Hematopoietic multipotent progenitor cell treated with erythropoietin and hydrocortisone succinate and interleukin-3 and kit ligand, for 6 days (in vitro differentiated cells): Measurements from ENCODE around the gene TRUB1.
"Not testable (repeated sequence)": the region's sequence is repeated elsewhere in the genome, so short reads cannot be mapped to it uniquely, and the experiment has no call there.

ENCODE experiments used
- DNase-seq: peaks from one replicate; pipeline ENCODE4 v3.0.0-alpha.2; 2015

The TRUB1 gene

DNA sequence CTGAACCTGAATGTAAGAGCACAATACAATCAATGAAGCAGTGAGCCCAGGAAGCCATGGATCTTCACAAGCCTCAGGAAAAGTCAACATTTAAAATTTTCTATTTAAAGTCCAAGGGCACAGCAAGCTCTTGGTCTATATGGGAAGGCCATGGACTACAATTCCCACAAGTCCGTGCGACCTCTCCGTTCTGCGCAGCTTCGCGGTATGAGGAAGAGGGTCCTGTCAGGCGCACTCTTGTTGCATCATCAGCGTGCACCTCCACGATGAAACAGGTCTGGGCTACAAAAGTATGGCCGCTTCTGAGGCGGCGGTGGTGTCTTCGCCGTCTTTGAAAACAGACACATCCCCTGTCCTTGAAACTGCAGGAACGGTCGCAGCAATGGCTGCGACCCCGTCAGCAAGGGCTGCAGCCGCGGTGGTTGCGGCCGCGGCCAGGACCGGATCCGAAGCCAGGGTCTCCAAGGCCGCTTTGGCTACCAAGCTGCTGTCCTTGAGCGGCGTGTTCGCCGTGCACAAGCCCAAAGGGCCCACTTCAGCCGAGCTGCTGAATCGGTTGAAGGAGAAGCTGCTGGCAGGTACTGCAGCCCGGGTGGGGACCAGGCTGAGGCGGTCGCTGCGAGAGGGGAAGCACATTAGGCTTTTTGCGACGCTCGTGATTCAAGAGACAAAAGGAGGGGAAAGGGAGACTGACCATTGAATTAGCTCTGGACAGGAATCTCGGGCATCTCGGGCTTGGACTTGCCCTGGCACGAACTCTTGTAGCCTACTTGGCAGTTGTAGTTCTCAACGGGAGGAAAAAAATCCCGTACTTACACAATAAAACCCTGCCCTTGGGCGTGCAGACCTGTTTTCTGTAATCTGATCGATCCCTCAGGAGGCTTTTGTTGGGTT lies at the start of gene TRUB1:
Gene TRUB1 (plus strand): TSS at position 234 of the 894 bp plus-strand sequence. CDS start 59 bp downstream, at position 293.
- DNase-seq, result peak; percentile 97

DNA sequence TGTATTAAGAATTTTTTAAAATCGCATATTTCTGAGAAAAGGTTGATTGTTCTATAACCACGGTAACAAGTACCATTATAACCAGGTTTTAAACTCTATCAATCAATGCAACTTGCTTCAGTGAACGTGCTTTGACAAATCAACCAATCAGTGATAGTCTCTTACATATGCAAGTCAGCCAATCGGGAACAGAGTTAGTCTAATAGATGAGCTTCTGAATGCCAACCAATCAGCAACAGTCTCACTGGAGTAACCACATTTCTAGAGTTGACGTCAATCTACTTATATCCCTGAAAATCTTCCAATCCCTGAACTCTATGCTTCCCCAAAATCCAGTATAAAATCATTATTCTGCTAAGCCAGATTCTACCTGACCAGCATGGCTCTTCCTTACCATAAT lies 44.7 kb upstream of the TRUB1 start:
- no peak for DNase-seq

DNA sequence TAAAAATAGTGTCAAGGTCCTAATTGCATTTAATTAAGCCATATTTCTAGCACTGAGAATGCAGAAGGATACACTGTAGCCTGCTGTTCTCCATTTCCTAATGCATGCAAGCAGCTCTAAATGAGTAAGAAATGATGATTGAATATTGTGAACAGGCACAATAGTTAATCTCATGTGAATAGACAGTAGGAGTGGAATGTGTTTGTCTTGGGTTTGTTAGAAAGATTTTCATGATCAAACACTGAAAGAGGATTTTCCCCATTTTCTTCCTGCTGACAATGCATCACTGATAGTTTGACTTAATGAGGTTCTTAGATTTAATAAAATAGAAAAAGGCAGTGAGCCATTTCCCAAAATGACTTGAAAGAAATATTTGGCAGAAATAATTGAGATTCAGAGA lies 43.1 kb upstream of the TRUB1 start:
- no peak for DNase-seq

DNA sequence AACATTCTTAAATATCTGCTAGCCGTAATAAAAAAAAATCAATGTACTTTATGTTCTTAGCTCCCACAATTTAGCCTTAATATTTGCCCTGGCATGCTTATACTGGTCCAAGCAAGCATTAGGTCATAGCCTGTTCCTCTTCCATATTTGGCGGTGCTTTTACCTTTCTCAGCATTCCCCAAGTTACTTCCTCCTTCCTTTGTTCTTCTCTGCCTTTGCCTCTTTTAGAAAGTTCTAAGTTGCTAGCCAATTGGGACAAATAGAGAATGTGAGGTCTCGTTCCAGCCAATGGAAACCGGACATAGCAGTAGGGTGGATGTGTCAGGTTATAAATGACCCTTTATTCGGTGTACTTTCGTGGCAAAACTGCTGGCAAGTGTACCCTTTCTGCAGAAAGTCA lies 41.0 kb upstream of the TRUB1 start:
- DNase-seq, result not testable (repeated sequence)

DNA sequence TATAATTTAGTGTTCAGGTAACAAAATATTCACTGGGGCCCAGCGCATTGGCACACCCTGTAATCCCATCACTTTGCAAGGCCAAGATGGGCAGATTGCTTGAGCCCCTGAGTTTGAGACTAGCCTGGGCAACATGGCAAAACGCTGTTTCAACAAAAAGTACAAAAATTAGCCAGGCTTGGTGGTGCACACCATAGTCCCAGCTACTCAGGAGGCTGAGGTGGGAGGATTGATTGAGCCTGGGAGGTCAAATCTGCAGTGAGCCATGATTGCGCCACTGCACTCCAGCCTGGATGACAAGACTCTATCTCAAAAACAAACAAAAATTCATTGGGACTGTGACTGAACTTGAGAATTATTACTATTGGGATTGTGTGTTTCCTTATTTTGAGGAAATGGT lies 40.4 kb upstream of the TRUB1 start:
- DNase-seq, result no peak

DNA sequence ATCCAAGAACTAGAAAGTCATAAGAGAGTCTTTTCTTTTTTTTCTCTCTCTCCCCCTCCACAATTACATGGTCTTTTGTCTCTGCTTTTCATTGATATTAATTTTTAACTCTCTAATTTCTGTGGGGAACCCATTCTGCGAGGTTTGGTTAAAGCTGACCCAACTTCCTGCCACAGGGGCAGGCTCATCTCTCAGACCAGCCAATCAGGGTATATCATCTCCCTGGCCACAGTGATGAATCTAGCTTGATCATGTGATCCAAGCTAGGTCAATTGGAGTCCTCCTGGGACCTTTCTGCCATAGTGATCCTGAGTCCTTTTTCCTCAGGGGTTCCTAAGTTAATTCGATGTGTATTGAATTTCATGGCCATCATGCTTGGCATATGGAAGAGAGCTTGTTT lies 38.0 kb upstream of the TRUB1 start:
- DNase-seq, result no peak

DNA sequence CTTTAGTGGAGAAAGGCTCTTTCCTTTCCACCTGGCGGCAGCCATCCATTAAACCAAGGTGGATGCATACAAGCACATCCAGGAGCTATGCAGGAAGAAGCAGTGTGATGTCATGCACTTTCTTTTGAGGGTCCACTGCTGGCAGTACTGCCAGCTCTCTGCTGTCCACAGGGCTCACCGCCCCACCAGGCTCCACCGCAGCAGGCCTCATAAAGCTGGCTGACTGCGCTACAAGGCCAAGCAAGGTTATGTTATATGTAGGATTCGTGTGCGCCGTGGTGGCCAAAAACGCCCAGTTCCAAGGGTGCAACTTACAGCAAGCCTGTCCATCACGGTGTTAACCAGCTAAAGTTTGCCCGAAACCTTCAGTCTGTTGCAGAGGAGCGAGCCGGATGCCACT lies 37.3 kb upstream of the TRUB1 start:
- DNase-seq, result no peak

DNA sequence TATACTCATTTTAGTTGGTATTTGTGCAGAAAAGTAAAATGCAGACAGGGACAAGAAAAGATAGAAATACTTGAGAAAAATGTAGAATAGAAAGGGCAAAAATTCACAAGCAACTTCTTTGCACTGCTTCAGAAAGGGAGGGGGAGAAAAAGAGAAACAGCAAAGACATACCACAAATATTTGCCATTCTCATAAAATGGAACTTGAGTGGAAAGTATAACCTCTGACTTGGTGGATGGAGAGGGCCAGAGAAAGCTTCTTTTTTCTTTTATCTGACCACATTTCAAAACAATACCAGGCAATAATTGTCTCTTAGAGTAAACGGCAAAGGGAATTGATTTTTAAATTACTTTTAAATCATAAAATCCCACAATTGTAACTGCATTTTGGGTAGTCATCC lies 35.8 kb upstream of the TRUB1 start:
- DNase-seq, result no peak

DNA sequence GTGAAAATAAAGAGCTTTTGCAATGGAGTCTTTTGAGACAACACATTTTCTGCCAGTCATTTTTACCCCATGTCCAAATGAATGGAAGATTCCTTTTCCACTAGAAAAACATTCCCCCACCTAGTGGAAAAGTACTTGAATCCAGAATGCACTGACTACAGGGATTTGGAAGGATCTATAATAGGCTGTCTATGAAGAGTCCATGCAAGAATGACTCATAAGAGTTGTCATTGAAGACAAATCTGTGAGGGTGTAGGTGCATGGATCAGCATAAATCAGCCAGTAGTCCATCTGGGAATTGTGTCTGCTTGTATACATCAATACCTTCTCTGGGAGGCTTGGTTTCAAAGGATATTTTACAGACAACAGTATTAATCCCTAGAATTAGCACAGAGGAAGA lies 32.5 kb upstream of the TRUB1 start:
- no peak for DNase-seq

DNA sequence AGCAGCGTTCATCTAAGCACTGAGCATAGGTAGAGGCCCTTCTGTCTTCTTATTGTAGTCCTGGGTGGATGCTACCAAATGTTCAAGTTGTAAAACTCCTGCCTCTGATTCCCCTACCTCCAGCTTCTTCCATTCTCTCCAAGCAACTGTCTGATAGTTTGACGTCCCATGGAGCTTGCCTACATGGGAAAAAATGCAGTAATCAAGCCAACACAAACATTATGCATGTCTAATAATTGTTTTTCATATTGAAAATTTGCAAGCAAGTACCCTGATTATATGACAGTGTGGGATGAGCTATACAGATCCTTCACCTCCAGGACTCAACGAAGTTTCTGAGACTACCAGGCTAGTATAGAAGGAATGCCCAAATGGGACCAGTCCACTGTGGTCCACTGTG lies 31.0 kb upstream of the TRUB1 start:
- DNase-seq, result no peak

DNA sequence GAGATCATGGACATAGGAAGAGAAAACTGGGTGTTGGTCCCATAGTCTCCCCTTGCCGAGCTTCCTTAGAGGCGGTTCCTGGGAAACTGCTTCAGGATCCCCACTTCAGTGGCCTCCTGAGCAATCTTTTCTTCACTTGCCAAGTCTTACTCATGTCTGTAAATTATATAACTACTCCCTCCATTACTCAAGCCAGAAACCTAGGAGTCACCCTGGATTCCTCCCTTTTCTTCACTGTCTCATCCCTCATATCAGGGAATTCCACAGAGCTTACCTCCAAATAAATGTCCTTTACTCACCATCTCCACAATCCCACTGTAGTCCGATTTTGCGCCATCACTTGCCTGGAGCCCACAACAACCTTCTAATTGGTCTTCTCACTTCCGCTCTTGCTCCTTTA lies 29.1 kb upstream of the TRUB1 start:
- no peak for DNase-seq

DNA sequence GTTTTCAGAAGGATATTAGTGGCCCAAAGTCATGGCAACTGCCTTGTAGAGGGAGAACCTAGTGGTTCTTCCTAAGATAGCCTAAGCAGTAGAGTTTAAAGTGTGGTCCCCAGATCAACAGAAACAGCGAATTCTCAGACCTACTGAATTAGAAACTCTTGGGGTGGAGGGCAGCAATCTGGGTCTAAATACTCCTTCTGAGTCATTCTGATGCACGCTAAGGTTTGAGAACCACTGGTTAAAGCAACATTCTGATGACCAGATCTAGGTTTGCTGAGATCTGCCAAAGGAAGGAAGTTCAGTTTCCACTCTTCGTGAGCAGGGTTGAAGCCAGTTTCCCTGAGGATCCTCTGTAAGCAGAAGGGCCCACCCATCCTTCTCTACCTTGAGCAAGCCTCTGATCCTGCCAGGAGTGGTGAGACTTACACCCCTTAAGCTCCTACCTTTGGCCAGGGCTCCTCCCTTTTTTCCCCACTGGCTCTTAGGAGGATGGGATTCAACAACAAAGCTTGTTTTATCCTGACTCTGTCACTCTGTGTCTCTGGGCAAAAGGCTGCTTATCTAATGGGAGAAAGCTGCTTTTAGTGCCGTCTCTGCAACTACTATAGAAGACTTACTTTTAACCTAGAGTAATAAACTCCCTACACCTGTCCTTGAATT lies 26.8 kb upstream of the TRUB1 start:
- DNase-seq, result no peak

DNA sequence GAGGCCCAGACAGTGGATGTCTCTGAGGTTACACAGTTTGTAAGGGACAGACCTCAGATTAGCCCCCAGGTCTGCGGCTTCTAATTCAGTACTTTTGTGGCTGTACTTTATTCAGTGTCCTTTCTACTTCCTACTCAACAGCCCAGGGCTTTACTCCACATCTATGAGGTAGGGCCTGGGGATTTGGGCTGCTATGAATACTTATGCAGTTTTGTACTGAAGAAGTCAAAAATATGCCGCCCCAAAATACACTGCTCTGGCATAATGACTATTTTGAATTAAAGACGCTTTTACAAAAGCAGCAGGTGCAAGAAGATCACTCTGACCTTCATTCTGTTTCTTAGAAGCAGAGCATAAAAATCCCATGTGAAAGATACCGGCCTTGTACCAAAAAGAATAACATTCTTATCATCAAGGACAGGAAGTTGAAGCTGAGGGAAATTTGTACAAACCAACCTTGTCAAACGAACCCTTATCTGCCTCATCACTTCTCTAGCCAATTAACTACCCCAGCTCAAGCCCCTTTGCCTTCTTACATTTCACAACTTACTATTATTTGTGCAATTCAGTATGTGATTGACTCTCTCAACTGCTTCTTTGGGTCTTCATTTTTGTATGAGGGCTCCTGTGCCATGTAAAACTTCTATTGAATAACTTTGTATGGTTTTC lies 26.1 kb upstream of the TRUB1 start:
- peak; percentile 69 for DNase-seq

DNA sequence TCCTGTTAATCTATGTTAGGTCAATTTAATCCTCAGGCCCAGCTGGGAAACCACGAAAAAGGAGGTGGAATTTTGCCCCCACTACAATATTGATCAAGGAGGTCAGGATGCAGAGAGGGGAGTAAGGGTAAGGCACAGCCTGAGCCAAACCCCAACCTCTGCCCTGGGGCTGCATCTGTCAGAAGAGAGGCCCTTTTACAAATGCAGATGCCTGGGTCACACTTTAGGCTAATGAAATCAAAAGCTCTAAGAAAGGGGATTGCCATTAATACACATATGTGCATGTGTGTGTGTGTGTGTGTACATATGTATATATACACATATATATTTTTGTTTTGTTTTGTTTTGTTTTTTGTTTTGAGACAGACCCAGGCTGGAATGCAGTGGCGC lies 25.5 kb upstream of the TRUB1 start:
- no peak for DNase-seq

DNA sequence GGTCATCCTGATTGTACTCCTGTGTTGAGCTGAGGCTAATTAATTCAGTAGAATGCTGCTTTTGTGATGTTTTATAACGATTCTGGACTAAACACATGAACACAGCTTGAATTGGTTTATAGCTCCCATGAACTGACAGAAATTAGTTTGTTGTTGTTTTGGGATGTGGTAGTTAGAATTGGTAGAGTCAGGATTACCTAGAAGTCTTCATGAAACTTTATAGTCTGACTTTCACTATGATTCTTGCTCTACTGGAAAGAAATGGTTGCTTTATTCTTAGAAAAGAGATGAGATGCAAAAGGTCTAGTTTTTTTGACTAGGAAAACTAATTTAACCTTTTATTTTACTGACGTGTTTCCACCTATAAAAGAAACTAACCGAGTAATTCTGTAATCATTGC lies 23.4 kb upstream of the TRUB1 start:
- DNase-seq, result no peak

DNA sequence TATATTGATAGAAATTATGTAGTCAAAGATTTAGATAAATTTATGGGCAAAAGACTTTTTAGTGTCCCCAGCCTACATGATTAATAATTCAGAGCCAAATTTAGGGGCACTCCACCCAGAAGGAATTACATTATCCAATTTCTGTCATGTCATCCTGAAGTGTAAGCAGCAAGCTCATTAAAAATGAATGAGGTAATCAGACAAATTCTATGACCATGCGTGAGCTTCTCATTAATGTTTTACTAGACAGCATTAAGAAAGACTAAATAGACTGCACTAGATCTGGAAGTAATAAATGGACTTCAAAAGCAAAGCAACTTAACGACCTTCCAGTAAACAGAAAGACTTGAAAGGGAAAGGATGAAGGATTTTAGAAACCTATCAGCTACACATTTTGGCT lies 22.7 kb upstream of the TRUB1 start:
- DNase-seq, result no peak

DNA sequence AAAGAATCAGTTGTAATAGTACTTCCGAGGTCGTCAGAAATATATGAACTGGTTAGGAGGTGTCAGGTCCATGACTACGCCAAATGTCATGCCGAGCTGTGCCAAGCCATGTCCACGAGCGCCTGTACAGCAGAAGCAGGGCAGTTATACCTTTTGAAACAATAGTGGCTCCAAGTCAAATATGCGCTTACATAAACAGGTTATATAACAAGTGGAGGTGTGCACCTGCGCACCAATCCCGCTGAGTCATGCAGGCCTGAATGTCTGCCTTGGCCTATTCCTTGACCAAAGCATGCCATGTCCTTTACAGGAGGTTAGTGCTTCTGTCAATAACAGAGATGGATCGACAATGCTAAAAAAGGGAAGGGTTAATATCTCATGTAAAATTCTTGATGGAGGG lies 21.3 kb upstream of the TRUB1 start:
- no peak for DNase-seq

DNA sequence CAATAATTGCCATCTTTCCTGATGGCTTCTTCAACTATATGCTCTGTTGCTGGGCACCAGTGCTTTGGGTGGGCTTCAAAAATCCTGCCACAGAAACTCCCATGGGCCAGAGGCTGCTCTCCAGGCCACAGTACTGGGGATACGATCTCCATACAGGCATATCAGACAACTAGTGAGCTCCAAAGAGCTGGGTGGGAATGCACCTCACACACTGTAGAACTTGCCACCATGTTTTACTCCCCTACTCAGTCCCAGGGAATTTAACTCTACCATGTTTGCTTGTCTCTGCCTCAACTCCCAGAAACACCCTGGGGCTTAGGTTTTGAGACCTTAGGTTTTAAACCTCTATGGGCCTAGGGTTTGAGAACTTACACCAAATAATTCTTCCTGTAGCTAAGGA lies 20.5 kb upstream of the TRUB1 start:
- DNase-seq, result no peak

DNA sequence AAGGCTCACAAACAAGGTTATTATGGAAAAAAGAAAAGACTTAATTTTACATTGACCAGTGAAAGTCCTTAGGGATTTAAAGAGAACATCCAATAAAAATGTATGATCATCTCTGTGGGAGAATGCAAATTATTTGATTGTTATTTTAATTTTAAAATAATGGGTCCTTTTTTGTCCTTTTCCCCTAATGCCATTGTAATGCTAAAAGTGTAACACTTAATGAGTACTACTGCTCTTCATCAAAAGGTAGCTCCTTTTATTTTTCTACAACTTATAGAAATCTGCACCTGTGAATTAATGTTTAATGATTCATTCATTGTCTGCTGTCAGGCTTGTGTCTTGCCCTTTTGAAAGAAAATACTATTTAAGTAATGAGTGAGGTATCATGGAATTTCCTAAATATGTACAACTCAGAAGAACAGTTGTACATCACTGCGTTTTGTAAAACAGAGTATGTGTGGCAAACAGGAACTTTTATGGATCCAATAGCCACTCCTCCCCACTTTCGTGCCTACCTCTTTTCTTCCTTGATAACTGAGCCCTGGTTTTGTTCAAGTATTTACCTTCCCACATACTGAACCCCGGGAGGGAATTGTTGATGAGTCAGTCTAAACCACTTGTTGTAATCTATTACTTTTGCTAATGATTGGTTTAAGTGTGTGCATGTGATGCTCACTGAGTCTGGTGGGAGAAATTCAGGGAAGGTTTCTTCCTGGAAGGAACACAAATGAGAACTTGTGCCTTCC lies 19.9 kb upstream of the TRUB1 start:
- DNase-seq, result no peak

DNA sequence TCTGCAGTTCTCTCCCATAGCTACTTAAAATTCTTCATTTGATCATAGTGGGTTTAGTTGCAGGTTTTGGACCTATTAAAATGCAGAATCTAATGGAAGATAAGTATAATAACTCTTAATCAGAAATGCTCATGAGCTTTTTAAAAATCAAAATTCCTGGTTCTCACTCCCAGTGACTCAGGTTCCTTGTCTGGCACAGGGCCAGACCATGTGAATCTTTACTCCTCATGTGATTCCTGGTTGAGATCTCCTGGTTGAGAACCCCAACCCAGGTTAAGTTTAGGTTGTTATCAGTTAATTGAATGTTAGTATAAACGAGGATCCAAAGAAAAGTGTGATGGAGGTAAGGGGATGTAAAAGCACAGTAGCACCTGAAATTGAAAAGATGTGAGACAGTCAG lies 17.5 kb upstream of the TRUB1 start:
- DNase-seq, result no peak

DNA sequence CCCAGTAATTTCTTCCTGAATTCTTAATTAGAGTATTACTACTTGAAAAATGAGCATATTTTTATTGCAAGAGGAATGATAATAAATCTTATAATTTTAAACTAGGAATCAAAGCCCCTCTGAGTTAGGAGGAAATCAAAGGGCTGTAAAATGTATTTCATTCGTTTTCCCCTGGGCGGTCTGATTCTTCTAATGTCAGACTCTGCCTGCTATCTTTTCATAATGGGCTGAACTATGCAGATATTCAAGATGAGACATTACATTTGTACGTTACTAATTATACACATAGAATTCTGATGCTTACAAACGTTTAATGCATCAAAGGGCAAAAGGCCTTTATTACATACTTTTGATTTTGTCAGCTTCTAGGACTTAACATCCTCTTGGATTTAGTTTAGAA lies 16.0 kb upstream of the TRUB1 start:
- no peak for DNase-seq

DNA sequence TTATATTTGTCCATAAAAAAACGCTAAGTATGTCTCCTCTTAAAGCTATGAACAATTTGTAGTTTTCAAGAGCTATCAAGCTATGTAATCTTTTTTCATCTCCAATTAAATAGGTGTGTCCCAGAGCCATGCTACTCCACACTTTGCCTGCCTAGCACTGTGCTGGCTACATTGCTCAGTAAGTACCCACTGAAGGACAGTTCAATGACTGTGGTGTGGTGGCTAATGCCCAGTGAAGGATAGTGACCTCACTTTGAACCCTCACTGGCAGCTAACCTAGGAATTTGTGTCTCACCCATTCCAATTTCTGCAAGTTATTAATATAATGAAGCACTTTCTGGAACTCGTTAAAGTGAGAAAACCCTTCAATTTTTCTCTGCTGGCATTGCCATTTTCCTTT lies 14.4 kb upstream of the TRUB1 start:
- DNase-seq, result no peak
